IMR-90 (cell line): Measurements from ENCODE around the gene CYP2A7. TPM values are rescaled to one million over a fixed set of nuclear protein-coding genes. Genes with fewer than 3 reads are reported as not detected.
"Not testable (repeated sequence)": the region's sequence is repeated elsewhere in the genome, so short reads cannot be mapped to it uniquely, and the experiment has no call there.

Experiments
- ATAC-seq: fragments of 200-7000 bp; cut with Tn5 transposase; 2 replicates; pipeline ENCODE4 v1.9.1; 2020; ENCODE audit warnings: low read depth, mild to moderate bottlenecking, moderate library complexity
- BruUV-seq: library from RNA; stranded (reverse); fragments of 400-500 nt; replicated peaks from 2 replicates; lab custom pipeline; 2021; lab: Mats Ljungman, UMichigan
- CTCF ChIA-PET: fragments of 300-600 bp; formaldehyde crosslinking; extraction: SDS; loops from one replicate; lab custom pipeline; 2021; ENCODE audit warnings: antibody characterized with exemption; lab: Yijun Ruan, JAX
- POLR2A ChIA-PET: fragments of 300-600 bp; sonication (Branson Sonifier 250); formaldehyde crosslinking; loops from one replicate; lab custom pipeline; 2022; ENCODE audit warnings: antibody characterized with exemption; ENCODE audit not compliant: unreplicated experiment; lab: Charles Lee
- DNase-seq: peaks from one replicate; pipeline ENCODE4 v3.0.0; 2013
- H2AFZ ChIP-seq: replicated peaks from 2 replicates; pipeline ENCODE3; 2013; ENCODE audit warnings: low read length, mild to moderate bottlenecking; ENCODE audit not compliant: poor library complexity
- H2AK5ac ChIP-seq: 2 replicates; pipeline ENCODE4 v1.6.1; 2013; ENCODE audit warnings: low read depth, low read length, inconsistent platforms
- H2AK9ac ChIP-seq: replicated peaks from 2 replicates; pipeline ENCODE3; 2013; ENCODE audit warnings: mild to moderate bottlenecking, low read depth, low read length, moderate library complexity; ENCODE audit not compliant: poor library complexity
- H2BK120ac ChIP-seq: 2 replicates; pipeline ENCODE4 v1.6.1; 2013; ENCODE audit warnings: low read depth, low read length, inconsistent platforms
- H2BK15ac ChIP-seq: 3 replicates; pipeline ENCODE4 v1.6.1; 2013; ENCODE audit warnings: low read depth, low read length, inconsistent platforms
- H2BK20ac ChIP-seq: 2 replicates; pipeline ENCODE4 v1.6.1; 2013; ENCODE audit warnings: low read depth, mild to moderate bottlenecking, inconsistent platforms, low read length, moderate library complexity
- H2BK5ac ChIP-seq: 2 replicates; pipeline ENCODE4 v1.6.1; 2013; ENCODE audit warnings: mild to moderate bottlenecking, low read depth, low read length, inconsistent platforms; ENCODE audit not compliant: poor library complexity, severe bottlenecking
- H3K14ac ChIP-seq: replicated peaks from 2 replicates; pipeline ENCODE4 v1.6.1; 2013; ENCODE audit warnings: low read depth, low read length, inconsistent platforms
- H3K18ac ChIP-seq: 2 replicates; pipeline ENCODE4 v1.6.1; 2013; ENCODE audit warnings: low read depth, low read length, control low read depth
- H3K23ac ChIP-seq: 2 replicates; pipeline ENCODE4 v1.6.1; 2013; ENCODE audit warnings: low read depth, low read length, inconsistent platforms
- H3K27ac ChIP-seq: 2 replicates; pipeline ENCODE4 v1.5.1; 2013; ENCODE audit warnings: mild to moderate bottlenecking, control low read depth, low read length; ENCODE audit not compliant: insufficient read depth
- H3K27me3 ChIP-seq: 2 replicates; pipeline ENCODE4 v1.6.1; 2013; ENCODE audit warnings: low read length; ENCODE audit not compliant: control insufficient read depth, insufficient read depth
- H3K36me3 ChIP-seq: 2 replicates; pipeline ENCODE4 v1.6.1; 2013; ENCODE audit warnings: low read length, mixed read lengths; ENCODE audit not compliant: control insufficient read depth, insufficient read depth
- H3K4ac ChIP-seq: 2 replicates; pipeline ENCODE4 v1.6.1; 2013; ENCODE audit warnings: low read depth, low read length, inconsistent platforms
- H3K4me1 ChIP-seq: 2 replicates; pipeline ENCODE4 v1.6.1; 2013; ENCODE audit warnings: low read length, mixed read lengths; ENCODE audit not compliant: control insufficient read depth, insufficient read depth
- H3K4me2 ChIP-seq: 2 replicates; pipeline ENCODE4 v1.6.1; 2013; ENCODE audit warnings: low read depth, mild to moderate bottlenecking, control low read depth, low read length, moderate library complexity
- H3K4me3 ChIP-seq: 2 replicates; pipeline ENCODE4 v1.5.1; 2013; ENCODE audit warnings: low read depth, mild to moderate bottlenecking, control low read depth, low read length, moderate library complexity; ENCODE audit not compliant: insufficient read depth
- H3K56ac ChIP-seq: 2 replicates; pipeline ENCODE4 v1.6.1; 2013; ENCODE audit warnings: low read length, inconsistent platforms; ENCODE audit not compliant: insufficient read depth; ENCODE audit errors: extremely low read depth
- H3K79me1 ChIP-seq, 2 experiments: 2 replicates each; pipeline ENCODE4 v1.6.1; 2013; ENCODE audit warnings: low read length in 2 of 2, inconsistent platforms in 1 of 2, low read depth in 1 of 2
- H3K9ac ChIP-seq: 2 replicates; pipeline ENCODE4 v1.6.1; 2013; ENCODE audit warnings: low read depth, low read length, control low read depth
- H3K9me1 ChIP-seq: 2 replicates; pipeline ENCODE4 v1.6.1; 2013; ENCODE audit warnings: low read length, inconsistent platforms; ENCODE audit not compliant: insufficient read depth
- H3K9me3 ChIP-seq: 2 replicates; pipeline ENCODE4 v1.6.1; 2013; ENCODE audit warnings: low read length; ENCODE audit not compliant: control insufficient read depth, insufficient read depth
- H4K20me1 ChIP-seq: 2 replicates; pipeline ENCODE4 v1.6.1; 2013; ENCODE audit warnings: low read length, inconsistent platforms; ENCODE audit not compliant: insufficient read depth
- H4K5ac ChIP-seq: 2 replicates; pipeline ENCODE4 v1.6.1; 2013; ENCODE audit warnings: mild to moderate bottlenecking, low read depth, low read length, control low read depth
- H4K8ac ChIP-seq, 2 experiments: 2 replicates each; pipeline ENCODE4 v1.6.1; 2013; ENCODE audit warnings: low read depth in 2 of 2, low read length in 2 of 2, control low read depth in 1 of 2, inconsistent platforms in 1 of 2
- H4K91ac ChIP-seq: 2 replicates; pipeline ENCODE4 v1.6.1; 2013; ENCODE audit warnings: low read depth, low read length, inconsistent platforms; ENCODE audit not compliant: insufficient read depth
- WGBS, 2 experiments: methylation state at CpG; one replicate each; pipeline versions ENCODE4 v1.1.5 to v1.1.7; 2013; ENCODE audit warnings: missing lambda C conversion rate in 2 of 2; ENCODE audit not compliant: insufficient read length in 1 of 2; ENCODE audit errors: extremely low coverage in 2 of 2; 5-methylcytosine and 5-hydroxymethylcytosine counted together
- dilution Hi-C: fragments of 300-500 bp; cut with HindIII; formaldehyde crosslinking; loops from one replicate; pipeline ENCODE4 v1.14.3; 2018; ENCODE audit warnings: low sequenced_read_pairs; ENCODE audit not compliant: unreplicated experiment
- in situ Hi-C: fragments of 300-500 bp; cut with MboI; formaldehyde crosslinking; loops from 3 replicates; pipeline ENCODE4 v1.14.3; 2019; ENCODE audit warnings: low sequenced_read_pairs, inconsistent platforms, mixed read lengths
- intact Hi-C: fragments of 100-400 bp; cut with micrococcal nuclease; formaldehyde crosslinking; loops from 2 replicates; pipeline ENCODE4 v1.10.0; 2022
- polyA plus RNA-seq, 3 experiments: library from polyadenylated mRNA; depleted of rRNA; stranded (reverse); fragments of >200 nt; gene quantifications; 2 replicates each; pipeline ENCODE4 v1.2.3, GENCODE V29; 2012; ENCODE audit warnings: low replicate concordance in 1 of 3
- total RNA-seq: library from RNA; depleted of rRNA; stranded (reverse); fragments of >200 nt; gene quantifications from 2 replicates; pipeline ENCODE4 v1.2.3, GENCODE V29; 2012

CYP2A7 gene
- total and polyA plus RNA-seq, 2 of the 4 experiments (the other 2 are of a cell fraction): not detected

DNA sequence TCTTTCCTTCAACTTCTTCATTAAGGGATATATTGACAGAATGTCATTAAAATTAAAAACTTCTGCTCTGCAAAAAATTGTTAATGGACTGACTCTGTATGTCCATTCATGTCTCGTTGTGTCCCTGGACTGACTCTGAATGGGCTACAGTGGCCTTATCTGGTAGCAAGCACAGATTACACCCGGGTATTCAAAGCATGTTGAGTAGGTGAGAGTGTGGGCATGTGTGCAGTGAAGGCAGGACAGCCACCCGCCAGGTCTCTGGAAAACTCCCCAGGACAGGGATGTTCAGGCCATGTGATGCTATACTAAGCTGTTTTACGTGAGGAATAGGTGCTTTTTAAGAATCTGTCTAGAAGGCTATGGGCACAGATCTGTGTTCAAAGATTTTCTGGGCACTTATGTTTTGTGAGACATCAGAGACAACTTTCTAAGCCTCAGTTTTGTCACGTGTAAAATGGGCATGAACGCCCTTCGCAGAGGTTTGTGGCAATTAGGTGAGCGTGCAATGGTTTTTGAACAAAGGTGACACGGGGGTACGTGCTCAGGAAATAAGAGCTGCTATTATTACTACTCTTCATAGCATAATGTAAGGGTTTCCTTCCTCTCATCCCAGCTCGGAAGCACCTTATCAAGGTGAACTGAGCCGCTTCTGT is 38.9 kb downstream of the CYP2A7 start:
- H3K27ac ChIP-seq, H3K14ac ChIP-seq, H2BK20ac ChIP-seq, H2BK15ac ChIP-seq, H2AK9ac ChIP-seq, H3K9me3 ChIP-seq, H4K91ac ChIP-seq, H3K79me1 ChIP-seq, intact Hi-C loops, H4K8ac ChIP-seq, H3K56ac ChIP-seq, H2BK120ac ChIP-seq, H3K18ac ChIP-seq, H2AFZ ChIP-seq, H4K20me1 ChIP-seq, H3K23ac ChIP-seq, H2BK5ac ChIP-seq, H3K4me2 ChIP-seq, H3K9me1 ChIP-seq, dilution Hi-C loops, H3K4me3 ChIP-seq, CTCF ChIA-PET, H3K36me3 ChIP-seq, H4K5ac ChIP-seq, H2AK5ac ChIP-seq, POLR2A ChIA-PET, H3K27me3 ChIP-seq, ATAC-seq, BruUV-seq, in situ Hi-C loops, H3K9ac ChIP-seq, H3K4ac ChIP-seq, H3K4me1 ChIP-seq, DNase-seq: not testable (repeated sequence)
- 29% methylated on average over 3 of the region's 12 CpGs; no CpG with 5 or more reads in 1 of the 2 experiments for WGBS, 2 experiments

DNA sequence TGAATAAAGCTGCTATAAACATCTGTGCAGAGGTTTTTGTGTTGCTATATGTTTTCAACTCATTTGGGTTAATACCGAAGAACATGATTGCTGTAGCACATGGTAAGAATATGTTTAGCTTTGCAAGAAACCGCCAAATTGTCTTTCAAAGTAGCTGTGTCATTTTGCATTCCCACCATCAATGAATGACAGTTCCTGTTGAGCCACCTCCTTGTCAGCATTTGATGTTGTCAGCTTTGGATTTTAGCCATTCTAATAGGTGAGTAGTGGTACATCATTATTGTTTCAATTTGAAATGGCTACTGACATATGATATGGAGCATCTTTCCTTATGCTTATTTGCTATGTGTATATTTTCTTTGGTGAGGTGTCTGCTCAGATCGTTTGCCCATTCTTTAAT is 40.0 kb downstream of the CYP2A7 start:
- H2BK120ac ChIP-seq, H3K18ac ChIP-seq, H4K91ac ChIP-seq, H3K23ac ChIP-seq, H2BK20ac ChIP-seq, H2BK5ac ChIP-seq, H3K4me2 ChIP-seq, DNase-seq, H2AK9ac ChIP-seq, ATAC-seq, H4K5ac ChIP-seq, H4K20me1 ChIP-seq, H3K56ac ChIP-seq, H3K9me1 ChIP-seq, H2BK15ac ChIP-seq, H3K4me3 ChIP-seq, H4K8ac ChIP-seq, H3K27ac ChIP-seq, H3K9ac ChIP-seq, H3K4me1 ChIP-seq, H3K79me1 ChIP-seq, POLR2A ChIA-PET, dilution Hi-C loops, H2AFZ ChIP-seq, H3K36me3 ChIP-seq, H2AK5ac ChIP-seq, H3K9me3 ChIP-seq, BruUV-seq, H3K27me3 ChIP-seq, intact Hi-C loops, CTCF ChIA-PET, in situ Hi-C loops, H3K14ac ChIP-seq, H3K4ac ChIP-seq: not testable (repeated sequence)
- no CpG with 5 or more reads among the region's 3 CpGs for whole genome bisulfite sequencing, 2 experiments
